ENCODE measurements around the gene SBF2.
"Not testable (repeated sequence)": the region's sequence is repeated elsewhere in the genome, so short reads cannot be mapped to it uniquely, and the experiment has no call there.

The SBF2 gene

DNA sequence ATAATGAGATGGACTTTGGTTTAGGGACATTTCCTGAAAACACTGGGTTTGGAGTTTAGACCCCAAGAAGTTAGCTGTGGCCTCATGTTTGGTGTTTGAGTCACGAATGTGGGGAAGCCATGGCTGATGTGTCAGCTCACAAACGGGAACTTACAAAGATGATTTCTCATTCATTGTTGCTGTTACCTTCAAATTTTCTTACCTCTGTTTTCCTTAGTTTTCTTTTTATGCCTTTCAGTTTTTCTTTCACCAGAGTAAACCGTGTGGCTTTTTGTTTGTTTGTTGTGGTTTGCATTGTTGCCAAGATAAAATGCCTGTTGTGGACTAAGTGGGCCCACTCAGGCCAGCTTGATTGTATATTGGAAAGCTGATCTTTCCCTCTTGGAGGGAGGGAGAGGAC, 541.0 kb downstream of the SBF2 start:
- DNase-seq (ENCODE audit: low read depth, low spot score), result peak; percentile 83

DNA sequence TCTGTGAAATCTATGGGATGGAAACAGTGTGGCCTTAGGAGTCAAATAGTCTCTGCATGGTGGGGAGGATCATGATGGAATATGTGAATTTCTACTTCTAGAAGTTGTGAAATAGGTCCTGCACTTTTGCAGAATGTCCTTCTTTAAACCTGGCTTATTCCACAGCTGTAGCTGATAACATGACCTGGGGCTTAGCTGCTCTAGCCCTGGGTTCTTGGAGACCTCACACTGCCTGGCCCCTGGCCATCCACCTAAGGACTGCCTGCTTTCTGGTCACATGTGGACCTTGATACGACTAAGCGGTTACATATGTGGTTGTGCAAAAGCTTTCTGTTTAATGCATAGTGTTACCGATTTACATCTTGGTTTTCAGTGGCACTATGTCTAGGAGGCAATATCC, 541.9 kb downstream of the SBF2 start:
- no peak for DNase-seq (ENCODE audit: low read depth, low spot score)

DNA sequence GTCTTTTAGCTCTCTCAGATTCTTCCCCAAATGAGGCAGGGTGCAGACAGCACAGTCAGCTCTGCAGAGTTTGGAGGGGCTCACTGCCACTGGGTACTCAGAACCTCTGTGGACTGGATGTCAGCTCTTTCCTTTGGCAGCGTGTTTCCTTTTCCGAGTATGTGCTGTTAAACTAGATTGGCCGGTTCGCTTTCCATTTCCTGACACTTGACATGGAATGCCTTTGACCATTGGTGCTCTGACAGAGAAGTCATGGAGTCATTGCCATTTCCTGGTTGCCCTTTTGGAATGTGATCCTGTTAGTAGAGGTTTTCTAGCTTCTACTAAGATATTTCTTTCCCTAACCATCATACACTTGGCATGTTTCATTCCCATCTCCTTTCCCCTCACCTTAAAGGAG, 543.5 kb downstream of the SBF2 start:
- DNase-seq (ENCODE audit: low read depth, low spot score), result no peak

DNA sequence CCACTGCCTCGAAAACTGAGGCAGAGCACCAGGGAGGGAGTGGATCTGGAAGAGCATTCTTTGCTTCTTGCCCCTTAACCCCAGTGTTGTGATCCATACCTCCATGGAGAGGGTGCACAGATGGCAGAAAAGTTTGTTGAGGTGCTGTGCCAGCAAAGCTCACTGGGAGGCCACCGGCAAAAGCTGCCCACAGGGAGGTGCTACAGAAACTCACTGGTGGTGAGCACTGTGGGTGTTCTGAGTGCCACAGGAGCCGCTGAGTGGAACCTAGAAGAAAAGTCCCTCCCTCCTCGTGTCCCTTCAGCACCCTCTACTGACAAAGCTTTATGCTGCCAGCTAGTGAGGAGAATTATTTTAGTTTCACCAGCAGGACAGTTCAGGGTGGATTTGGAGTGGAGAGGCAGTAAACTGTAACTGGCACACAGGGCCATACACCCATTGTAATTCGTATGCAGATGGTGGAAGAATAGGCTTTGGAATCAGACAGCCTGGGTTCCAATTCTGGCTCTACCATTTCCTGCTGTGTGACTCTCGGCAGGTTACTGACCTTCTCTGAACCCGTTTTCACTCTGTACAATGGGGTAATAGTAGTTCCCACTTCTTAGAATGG, 545.6 kb downstream of the SBF2 start:
- DNase-seq (ENCODE audit: low read depth, low spot score), result peak; percentile 88

DNA sequence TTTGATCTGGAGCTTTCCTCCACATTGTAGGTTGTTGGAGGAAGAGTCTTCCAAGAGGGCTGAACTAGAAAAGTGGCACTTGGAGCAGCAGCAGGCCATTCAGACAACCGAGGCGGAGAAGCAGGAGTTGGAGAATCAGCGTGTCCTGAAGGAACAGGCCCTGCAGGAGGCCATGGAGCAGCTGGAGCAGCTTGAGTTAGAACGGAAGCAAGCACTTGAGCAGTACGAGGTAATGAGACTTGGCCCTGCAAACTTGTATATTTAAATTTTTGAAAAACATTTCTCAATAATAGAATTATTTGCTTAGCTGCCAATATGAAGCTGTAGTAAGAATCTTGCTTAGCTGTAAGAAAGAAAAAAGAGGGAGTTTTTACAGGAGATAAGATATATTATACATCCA, 546.2 kb downstream of the SBF2 start:
- DNase-seq (ENCODE audit: low read depth, low spot score), result no peak

DNA sequence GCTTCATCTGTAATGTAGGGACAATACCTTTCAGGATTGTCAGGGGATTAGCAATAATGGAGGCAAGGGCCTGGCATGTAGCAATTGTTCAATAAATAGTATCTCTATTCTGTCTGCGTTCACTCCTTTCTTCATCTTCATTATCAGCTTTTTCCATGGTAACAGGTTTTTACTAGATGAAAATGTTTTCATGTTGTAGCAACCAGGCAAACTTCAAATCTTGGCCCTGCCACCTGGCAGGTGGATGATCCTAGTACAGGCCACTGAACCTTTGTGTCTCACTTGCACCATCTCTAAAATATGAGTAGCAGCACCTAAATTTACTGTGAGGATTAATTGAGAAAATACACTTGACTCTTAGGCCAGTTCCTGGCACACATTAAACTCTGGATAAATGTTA, 546.8 kb downstream of the SBF2 start:
- no peak for DNase-seq (ENCODE audit: low read depth, low spot score)

DNA sequence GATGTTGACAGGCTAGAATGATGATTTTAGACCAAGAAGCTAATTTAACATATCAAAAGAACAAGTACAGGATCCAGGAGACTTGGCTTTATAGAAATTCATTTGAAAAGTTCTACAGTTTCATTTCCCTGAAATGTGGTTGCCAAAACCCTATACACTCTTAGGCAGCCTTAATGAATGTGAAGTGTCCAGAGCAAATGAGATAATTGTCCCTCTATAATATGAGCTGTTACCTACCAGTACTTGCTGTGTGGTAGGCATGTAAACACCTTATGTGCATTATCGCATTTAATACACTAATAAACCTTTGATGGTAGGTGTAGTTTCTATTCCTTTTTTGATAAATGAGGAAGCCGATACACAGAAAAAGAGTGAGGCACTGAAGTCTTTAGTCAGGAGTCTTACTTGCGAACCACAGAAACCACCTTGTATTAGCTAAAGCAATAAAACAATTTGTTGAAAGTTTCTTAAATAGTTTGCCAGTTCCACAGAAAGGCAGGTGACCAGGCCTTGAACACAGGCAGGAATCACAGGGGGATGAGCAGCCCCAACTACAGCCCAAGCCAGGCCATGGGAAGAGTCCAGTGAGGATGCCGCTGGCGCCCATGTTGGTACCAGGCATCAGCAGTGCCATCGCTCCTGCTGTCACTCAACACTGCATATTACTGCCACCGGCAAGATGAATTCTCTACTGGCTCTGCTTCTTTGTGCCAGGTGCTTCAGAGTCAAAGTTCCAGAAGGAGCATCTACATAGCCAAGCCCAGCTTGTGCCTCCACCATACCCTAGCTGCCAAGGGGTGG, 548.4 kb downstream of the SBF2 start:
- DNase-seq (ENCODE audit: low read depth, low spot score), result no peak

DNA sequence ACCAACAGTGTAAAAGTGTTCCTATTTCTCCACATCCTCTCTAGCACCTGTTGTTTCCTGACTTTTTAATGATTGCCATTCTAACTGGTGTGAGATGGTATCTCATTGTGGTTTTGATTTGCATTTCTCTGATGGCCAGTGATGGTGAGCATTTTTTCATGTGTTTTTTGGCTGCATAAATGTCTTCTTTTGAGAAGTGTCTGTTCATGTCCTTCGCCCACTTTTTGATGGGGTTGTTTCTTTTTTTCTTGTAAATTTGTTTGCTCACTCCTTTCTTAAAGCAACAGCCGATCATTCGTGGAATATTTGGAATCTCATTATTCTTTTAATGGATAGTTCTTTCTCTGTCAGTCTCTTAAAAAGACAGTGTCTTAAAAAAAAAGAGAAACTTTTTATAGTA, 550.5 kb downstream of the SBF2 start:
- not testable (repeated sequence) for DNase-seq (ENCODE audit: low read depth, low spot score)

DNA sequence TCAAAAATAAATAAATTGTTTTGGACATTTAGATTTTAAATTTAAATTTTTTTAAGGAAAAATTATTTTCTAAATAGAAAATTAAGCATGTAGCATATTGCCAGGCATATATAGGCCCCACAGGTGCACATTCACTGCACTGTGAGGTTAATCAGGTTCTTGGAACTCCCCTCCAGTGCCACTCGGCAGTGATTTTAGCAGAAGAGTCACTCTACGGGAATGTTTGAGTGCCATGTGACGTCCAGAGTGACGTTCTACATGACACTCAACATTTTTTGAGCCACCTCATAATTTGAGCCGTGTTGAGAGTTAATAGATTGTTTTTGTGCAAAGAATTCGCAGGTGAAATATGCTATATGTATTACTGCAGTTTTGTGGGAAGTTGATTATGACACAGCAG, 552.8 kb downstream of the SBF2 start:
- no peak for DNase-seq (ENCODE audit: low read depth, low spot score)

DNA sequence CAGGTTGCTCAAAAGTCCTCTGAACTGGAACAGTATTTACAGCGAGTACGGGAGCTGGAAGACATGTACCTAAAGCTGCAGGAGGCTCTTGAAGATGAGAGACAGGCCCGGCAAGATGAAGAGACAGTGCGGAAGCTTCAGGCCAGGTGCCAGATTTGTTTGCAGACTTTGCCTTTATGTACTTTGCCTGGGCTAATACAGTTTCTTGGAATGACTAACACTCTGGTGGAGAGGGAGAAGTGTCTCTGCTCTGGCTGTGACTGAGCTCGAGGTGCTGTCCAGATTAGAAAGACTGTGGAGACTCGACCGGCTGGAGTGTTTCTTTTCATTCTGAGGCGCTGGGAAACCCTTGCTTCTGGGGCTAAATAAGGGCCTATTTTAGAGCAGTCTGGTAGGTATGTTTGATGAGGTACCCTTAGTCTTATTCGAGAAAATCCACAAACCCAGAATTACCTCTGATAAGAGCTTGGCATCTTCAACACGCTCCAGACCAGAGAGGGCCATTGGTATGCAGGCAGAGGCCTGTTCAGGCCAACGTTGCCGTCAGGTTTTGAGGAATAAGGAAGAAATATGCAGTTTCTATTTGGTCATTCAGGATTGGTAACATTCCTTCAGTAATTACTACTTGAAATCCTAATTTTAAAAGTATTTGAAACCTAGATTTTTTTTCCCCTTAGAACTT, 553.7 kb downstream of the SBF2 start:
- DNase-seq (ENCODE audit: low read depth, low spot score), result no peak

DNA sequence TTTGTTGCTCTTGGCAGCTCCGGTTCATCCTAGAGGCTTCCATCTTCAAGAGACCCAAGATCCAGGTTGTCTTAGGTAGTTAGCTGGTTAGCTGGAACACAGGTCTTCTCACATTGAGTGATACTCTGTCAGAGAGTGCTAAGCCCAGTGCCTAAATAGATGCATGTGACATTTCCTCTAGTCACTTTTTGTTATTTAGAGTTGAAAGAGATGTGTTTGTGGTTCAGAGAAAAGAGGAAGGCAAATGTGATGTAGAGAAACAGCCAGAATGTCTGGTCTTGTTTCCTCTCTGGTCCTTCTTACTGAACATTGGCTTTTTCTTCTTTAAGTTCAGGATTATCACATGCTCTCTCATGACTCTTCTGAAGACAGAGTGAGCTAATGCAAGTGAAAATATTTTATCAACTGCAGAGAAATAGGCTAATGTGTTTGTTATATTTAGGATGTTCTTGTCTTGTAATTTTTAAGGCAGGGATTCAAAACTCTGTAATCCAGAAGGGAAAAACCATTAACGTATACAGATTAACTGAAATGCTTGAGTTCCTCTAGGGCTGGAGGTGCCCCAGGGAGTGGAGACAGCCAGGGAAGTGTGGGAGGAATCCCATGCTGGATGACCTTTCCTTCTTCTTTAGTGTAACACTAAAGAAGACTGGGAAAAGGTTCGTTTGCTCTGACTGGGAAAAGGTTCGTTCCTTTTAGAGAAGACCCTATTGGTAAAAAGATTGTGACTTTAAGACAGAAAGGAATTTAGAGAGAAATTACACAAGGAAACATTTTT, 554.7 kb downstream of the SBF2 start:
- no peak for DNase-seq (ENCODE audit: low read depth, low spot score)

DNA sequence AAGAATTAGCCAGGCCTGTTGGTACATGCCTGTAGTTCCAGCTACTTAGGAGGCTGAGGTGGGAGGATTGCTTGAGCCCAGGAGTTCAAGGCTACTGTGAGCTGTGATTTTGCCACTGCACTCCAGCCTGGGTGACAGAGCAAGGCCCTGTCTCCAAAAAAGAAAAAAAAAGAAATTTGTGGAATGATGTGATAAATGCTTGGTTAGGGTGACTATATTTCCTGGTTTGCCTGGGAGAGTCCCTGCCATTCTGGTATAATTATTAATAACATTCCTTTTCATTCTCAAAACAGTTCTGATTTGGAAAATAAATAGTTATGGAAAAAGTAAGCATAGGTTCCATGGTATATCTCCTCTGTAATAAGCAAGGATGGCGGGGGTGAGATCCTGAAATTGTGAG, 555.3 kb downstream of the SBF2 start:
- no peak for DNase-seq (ENCODE audit: low read depth, low spot score)

DNA sequence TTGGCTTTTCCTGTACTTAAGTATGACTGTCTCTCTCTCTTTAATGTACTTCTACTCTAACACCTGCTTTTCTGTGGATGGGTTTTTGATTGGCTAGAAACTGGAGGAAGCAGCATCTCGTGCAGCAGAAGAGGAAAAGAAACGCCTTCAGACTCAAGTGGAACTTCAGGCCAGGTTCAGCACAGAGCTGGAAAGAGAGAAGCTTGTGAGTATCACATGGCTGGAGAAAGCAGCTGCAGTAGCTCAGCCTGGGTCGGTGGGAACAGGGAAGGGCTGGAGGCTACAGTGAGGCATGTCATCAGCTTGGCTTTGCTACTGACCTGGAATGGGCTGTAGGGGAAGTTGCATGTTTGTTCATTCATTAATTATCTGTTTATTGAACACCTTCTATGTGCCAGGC, 555.9 kb downstream of the SBF2 start:
- no peak for DNase-seq (ENCODE audit: low read depth, low spot score)

DNA sequence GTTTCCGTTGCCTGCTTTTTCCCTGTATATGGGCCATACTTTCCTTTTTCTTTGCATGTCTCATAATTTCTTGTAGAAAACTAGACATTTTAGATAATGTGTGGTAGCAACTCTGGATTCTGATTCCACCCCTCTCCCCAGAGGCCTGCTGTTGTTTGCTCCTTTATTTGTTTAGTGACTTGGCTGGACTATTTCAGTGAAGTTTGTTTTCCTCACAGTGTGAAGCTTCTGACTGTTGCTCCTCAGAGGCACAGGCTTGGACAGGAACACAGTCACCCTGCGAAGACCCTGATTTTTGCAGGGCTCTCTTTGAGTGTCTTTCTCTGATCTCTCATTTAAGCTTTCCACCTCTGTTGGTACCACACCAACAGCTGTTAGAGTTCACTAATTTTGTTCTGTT, 557.7 kb downstream of the SBF2 start:
- DNase-seq (ENCODE audit: low read depth, low spot score), result no peak

DNA sequence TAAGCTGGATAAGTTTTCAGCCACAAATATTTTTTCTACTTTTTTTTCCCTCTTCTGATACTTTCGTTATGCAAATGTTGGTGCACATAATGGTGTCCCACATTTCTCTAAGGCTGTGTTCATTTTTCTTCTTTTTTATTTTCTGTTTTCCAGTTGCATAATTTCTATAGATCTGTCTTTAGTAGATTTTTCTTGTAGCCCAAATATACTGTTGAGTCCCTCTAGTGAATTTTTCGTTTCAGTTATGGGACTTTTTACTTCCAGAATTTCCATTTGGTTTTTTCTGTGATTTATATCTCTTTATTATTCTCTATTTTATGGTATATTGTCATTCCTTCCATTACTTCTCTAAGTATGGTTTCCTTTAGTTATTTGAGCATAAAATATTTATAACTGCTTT, 558.1 kb downstream of the SBF2 start:
- no peak for DNase-seq (ENCODE audit: low read depth, low spot score)

DNA sequence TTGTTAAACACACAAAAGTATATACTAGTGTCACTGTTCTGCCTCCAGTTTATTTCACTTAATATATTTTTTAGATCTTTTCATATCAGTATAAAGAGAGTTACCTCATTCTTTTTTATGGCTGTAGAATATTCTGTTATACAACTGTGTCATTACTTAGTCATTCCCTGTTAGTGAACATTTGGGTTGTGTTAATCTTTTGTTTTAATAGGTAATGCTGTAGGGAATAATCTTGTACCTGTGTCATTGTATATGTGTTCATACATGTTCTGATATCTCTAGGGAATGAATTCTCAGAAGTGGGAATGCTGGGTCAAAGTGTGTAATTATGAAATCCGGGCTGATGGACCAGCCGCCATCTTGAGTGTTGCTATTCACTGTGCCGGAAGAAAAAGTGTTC, 558.8 kb downstream of the SBF2 start:
- no peak for DNase-seq (ENCODE audit: low read depth, low spot score)

DNA sequence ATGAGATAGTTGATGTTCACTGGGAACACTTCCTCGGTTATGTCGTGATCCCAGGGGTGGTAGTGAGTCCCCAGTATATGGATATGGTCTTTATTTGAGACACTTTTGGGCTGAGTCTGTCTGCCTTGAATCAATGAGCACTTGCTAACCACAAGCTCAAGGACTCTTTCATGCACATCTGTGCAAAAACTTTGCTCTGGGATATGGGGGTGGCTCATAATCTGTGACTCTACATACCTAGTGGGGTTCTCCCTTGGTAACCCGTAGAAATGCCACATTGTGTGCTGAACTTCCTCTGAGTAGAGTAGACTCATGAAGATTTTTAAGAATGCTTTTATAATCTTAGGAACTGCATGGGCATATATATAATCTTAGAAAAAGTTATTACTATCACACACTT, 560.8 kb downstream of the SBF2 start:
- no peak for DNase-seq (ENCODE audit: low read depth, low spot score)

DNA sequence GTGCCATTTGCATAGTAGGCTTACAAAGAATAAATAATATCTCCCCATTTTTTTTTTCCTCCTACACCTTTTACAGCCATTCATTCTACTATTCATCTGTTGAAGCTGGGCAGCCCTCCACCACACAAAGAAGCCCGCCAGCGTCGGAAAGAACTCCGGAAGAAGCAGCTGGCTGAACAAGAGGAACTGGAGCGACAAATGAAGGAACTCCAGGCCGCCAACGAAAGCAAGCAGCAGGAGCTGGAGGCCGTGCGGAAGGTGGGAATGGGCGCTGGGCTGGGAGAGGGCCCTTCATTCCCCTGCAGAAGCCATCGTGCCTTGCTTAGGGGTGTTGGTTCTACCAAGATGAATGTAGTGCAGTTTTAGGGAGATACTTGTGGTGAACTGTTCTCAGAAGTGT, 561.6 kb downstream of the SBF2 start:
- DNase-seq (ENCODE audit: low read depth, low spot score), result no peak

DNA sequence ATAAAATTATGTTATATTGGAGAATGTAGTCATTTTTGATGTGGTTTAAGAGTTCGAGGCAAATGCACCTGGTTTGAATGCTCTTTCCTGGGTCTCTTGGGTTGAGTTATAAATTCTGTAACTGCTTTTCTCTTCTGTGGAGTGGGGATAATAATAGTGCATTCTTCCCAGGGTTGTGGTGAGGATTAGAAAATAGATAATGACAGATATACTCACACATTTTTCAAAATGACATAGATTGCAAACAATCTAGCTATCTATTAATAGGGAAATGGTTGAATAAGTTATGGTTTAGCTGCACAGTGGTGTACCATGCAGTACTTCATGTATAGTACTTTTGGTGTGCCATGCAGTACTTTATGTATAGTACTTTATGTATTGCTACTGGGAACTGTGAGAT, 562.8 kb downstream of the SBF2 start:
- DNase-seq (ENCODE audit: low read depth, low spot score), result no peak
